HCT116 (cell line): ENCODE data around the gene EXOC6B. TPM values are rescaled to one million over a fixed set of nuclear protein-coding genes. Genes with fewer than 3 reads are reported as not detected.

Source experiments
- ATAC-seq: fragments of 200-7000 bp; cut with Tn5 transposase; 2 replicates; pipeline ENCODE4 v1.9.1; 2020; ENCODE audit warnings: mild to moderate bottlenecking, moderate library complexity
- BruUV-seq: library from RNA; stranded (reverse); fragments of 400-500 nt; replicated peaks from 2 replicates; lab custom pipeline; 2021; lab: Mats Ljungman, UMichigan
- CTCF ChIA-PET: fragments of 300-600 bp; sonication (Branson Sonifier 250); formaldehyde crosslinking; loops from one replicate; lab custom pipeline; 2021; ENCODE audit warnings: antibody characterized with exemption; lab: Charles Lee
- POLR2A ChIA-PET: fragments of 300-600, 350-600 bp; sonication (Branson Sonifier 250); formaldehyde crosslinking; loops from one replicate; lab custom pipeline; 2021; ENCODE audit warnings: antibody characterized with exemption; lab: Charles Lee
- RAD21 ChIA-PET, 2 experiments: fragments of 300-600 bp; sonication (Branson Sonifier 250); formaldehyde crosslinking; loops; one replicate each; lab custom pipeline; 2023; ENCODE audit warnings: low total read pairs in 2 of 2; ENCODE audit not compliant: uncharacterized antibody in 2 of 2, unreplicated experiment in 2 of 2, low non-redundant PET in 1 of 2; lab: Charles Lee
- DNase-seq: peaks from one replicate; pipeline ENCODE4 v3.0.0-alpha.2; 2010; ENCODE audit warnings: low read depth, low spot score
- H2AFZ ChIP-seq: fragments of 200-600 bp; shearing (Covaris generic), sonication (generic); 2 replicates; pipeline ENCODE4 v1.6.1; 2017; ENCODE audit warnings: low read depth, mixed run types, mixed read lengths, antibody characterized with exemption, low read length; ENCODE audit not compliant: poor library complexity, severe bottlenecking
- H3K27ac ChIP-seq: 2 replicates; pipeline ENCODE4 v1.5.1; 2012; ENCODE audit warnings: low read depth, low read length
- H3K27me3 ChIP-seq: fragments of 200-600 bp; sonication (generic); 2 replicates; pipeline ENCODE4 v1.6.1; 2016; ENCODE audit warnings: mixed run types, low read length, mixed read lengths; ENCODE audit not compliant: insufficient read depth
- H3K36me3 ChIP-seq, 2 experiments: fragments of 200-500 bp in 1 of 2; fragments of 200-600 bp in 1 of 2; sonication (Bioruptor generic) in 1 of 2; sonication (generic) in 1 of 2; 2 replicates each; pipeline versions ENCODE4 v1.5.1 to v1.6.1; 2014 to 2016; ENCODE audit warnings: low read length in 2 of 2, inconsistent platforms in 1 of 2, mixed read lengths in 1 of 2, mixed run types in 1 of 2; ENCODE audit not compliant: insufficient read depth in 2 of 2, control insufficient read depth in 1 of 2
- H3K4me1 ChIP-seq, 2 experiments: fragments of 200-600 bp in 1 of 2; sonication (generic) in 1 of 2; 2 replicates each; pipeline versions ENCODE4 v1.5.1 to v1.6.1; 2012 to 2017; ENCODE audit warnings: low read length in 2 of 2, inconsistent platforms in 1 of 2, mild to moderate bottlenecking in 1 of 2, mixed read lengths in 1 of 2, mixed run types in 1 of 2, moderate library complexity in 1 of 2; ENCODE audit not compliant: insufficient read depth in 2 of 2, control insufficient read depth in 1 of 2
- H3K4me2 ChIP-seq: fragments of 200-600 bp; sonication (generic); 2 replicates; pipeline ENCODE4 v1.6.1; 2017; ENCODE audit warnings: mixed run types, low read length, mixed read lengths
- H3K4me3 ChIP-seq, 2 experiments: fragments of 200-600 bp in 1 of 2; sonication (generic) in 1 of 2; replicated peaks in 1 of 2; 2 replicates each; pipeline ENCODE4 v1.5.1; 2011 to 2016; ENCODE audit warnings: low read length in 2 of 2, control low read depth in 1 of 2, low read depth in 1 of 2, mild to moderate bottlenecking in 1 of 2, mixed read lengths in 1 of 2, mixed run types in 1 of 2
- H3K79me2 ChIP-seq: fragments of 200-600 bp; sonication (generic); 2 replicates; pipeline ENCODE4 v1.6.1; 2017; ENCODE audit warnings: mild to moderate bottlenecking, mixed run types, low read length, moderate library complexity, mixed read lengths; ENCODE audit not compliant: insufficient read depth
- H3K9ac ChIP-seq: fragments of 200-600 bp; sonication (generic); 2 replicates; pipeline ENCODE4 v1.6.1; 2016; ENCODE audit warnings: low read length, mixed read lengths
- H3K9me2 ChIP-seq: fragments of 200-600 bp; sonication (generic), shearing (Covaris generic); 2 replicates; pipeline ENCODE4 v1.6.1; 2017; ENCODE audit warnings: mixed run types, mild to moderate bottlenecking, moderate library complexity; ENCODE audit not compliant: insufficient read depth
- H3K9me3 ChIP-seq, 2 experiments: fragments of 200-500 bp in 1 of 2; fragments of 200-600 bp in 1 of 2; sonication (Bioruptor generic) in 1 of 2; sonication (generic) in 1 of 2; 2 replicates each; pipeline ENCODE4 v1.6.1; 2014 to 2017; ENCODE audit warnings: low read length in 2 of 2, mixed read lengths in 2 of 2, inconsistent platforms in 1 of 2, low read depth in 1 of 2, mild to moderate bottlenecking in 1 of 2, mixed run types in 1 of 2, moderate library complexity in 1 of 2; ENCODE audit not compliant: control insufficient read depth in 1 of 2, insufficient read depth in 1 of 2
- H4K20me1 ChIP-seq: fragments of 200-600 bp; sonication (generic), shearing (Covaris generic); 2 replicates; pipeline ENCODE4 v1.6.1; 2017; ENCODE audit warnings: mixed run types, mild to moderate bottlenecking, moderate library complexity; ENCODE audit not compliant: insufficient read depth
- ATF3 ChIP-seq: IDR thresholded peaks from 2 replicates; pipeline ENCODE4 v1.6.1; 2012
- CBX3 ChIP-seq: IDR thresholded peaks from 2 replicates; pipeline ENCODE4 v1.6.1; 2012; ENCODE audit warnings: low read depth
- CEBPB ChIP-seq: IDR thresholded peaks from 2 replicates; pipeline ENCODE4 v1.6.1; 2012; ENCODE audit warnings: low read depth
- EGR1 ChIP-seq: IDR thresholded peaks from 2 replicates; pipeline ENCODE4 v1.6.1; 2012; ENCODE audit warnings: low read depth
- ELF1 ChIP-seq: IDR thresholded peaks from 2 replicates; pipeline ENCODE4 v1.6.1; 2012; ENCODE audit warnings: low read depth, borderline replicate concordance
- EZH2 ChIP-seq: fragments of 200-600 bp; sonication (generic); IDR thresholded peaks from 2 replicates; pipeline ENCODE4 v1.6.1; 2017; ENCODE audit warnings: antibody characterized with exemption, mixed run types
- EZH2phosphoT487 ChIP-seq: fragments of 200-600 bp; IDR thresholded peaks from 2 replicates; pipeline ENCODE4 v1.6.1; 2018; ENCODE audit warnings: antibody characterized with exemption, borderline replicate concordance
- FOSL1 ChIP-seq: IDR thresholded peaks from 2 replicates; pipeline ENCODE4 v1.6.1; 2012; ENCODE audit warnings: low read depth
- JUND ChIP-seq: IDR thresholded peaks from 2 replicates; pipeline ENCODE4 v1.6.1; 2012
- MAX ChIP-seq: IDR thresholded peaks from 2 replicates; pipeline ENCODE4 v1.6.1; 2012
- POLR2A ChIP-seq: IDR thresholded peaks from 2 replicates; pipeline ENCODE4 v1.7.0; 2011; ENCODE audit warnings: borderline replicate concordance; ENCODE audit not compliant: insufficient read depth, insufficient read length; ENCODE audit errors: extremely low read depth
- POLR2AphosphoS5 ChIP-seq: IDR thresholded peaks from 2 replicates; pipeline ENCODE4 v1.6.1; 2011; ENCODE audit warnings: mild to moderate bottlenecking, low read depth, low read length, moderate library complexity
- RAD21 ChIP-seq: IDR thresholded peaks from 2 replicates; pipeline ENCODE4 v1.6.1; 2012; ENCODE audit warnings: low read depth, mild to moderate bottlenecking
- REST ChIP-seq: IDR thresholded peaks from 2 replicates; pipeline ENCODE4 v1.6.1; 2012; ENCODE audit warnings: low read depth
- SIN3A ChIP-seq: IDR thresholded peaks from 2 replicates; pipeline ENCODE4 v1.6.1; 2012; ENCODE audit warnings: low read depth
- SP1 ChIP-seq: IDR thresholded peaks from 2 replicates; pipeline ENCODE4 v1.6.1; 2012; ENCODE audit warnings: low read depth
- SRF ChIP-seq: IDR thresholded peaks from 2 replicates; pipeline ENCODE4 v1.6.1; 2012; ENCODE audit warnings: low read depth
- ZBTB33 ChIP-seq: IDR thresholded peaks from 2 replicates; pipeline ENCODE4 v1.6.1; 2011; ENCODE audit warnings: mild to moderate bottlenecking, low read length, moderate library complexity; ENCODE audit not compliant: insufficient replicate concordance; ENCODE audit errors: extremely low read depth
- ZFX ChIP-seq: fragments of 450-650 bp; IDR thresholded peaks from 2 replicates; pipeline ENCODE4 v1.6.1; 2017
- ZNF274 ChIP-seq: fragments of 200-500 bp; sonication (Bioruptor generic); IDR thresholded peaks from 2 replicates; pipeline ENCODE4 v1.6.1; 2014; ENCODE audit warnings: mild to moderate bottlenecking, low read depth, low read length, inconsistent platforms
- intact Hi-C: fragments of 100-400 bp; cut with micrococcal nuclease; formaldehyde crosslinking; loops from 2 replicates; pipeline ENCODE4 v1.10.0; 2022
- total RNA-seq: library from RNA; stranded (reverse); gene quantifications from one replicate; pipeline ENCODE4 v1.2.1, GENCODE V29; 2021; ENCODE audit not compliant: unreplicated experiment

Gene EXOC6B
- total RNA-seq, 1 experiment from 2014 or later = 25.4 TPM

- Histone ChIP-seq H3K36me3 (no peaks in the 10 kb centered on the region), H3K9me3 (no peaks in the 10 kb centered on the region), H3K4me1 (no peaks in the 10 kb centered on the region), H3K9ac (no peak overlapping the region), H2AFZ (no peak overlapping the region), H3K9me2 (no peaks in the 10 kb centered on the region), H3K27ac (no peak overlapping the region), H3K27me3 (no peaks in the 10 kb centered on the region), H3K4me2 (no peak overlapping the region), H3K4me3 (no peak overlapping the region), H3K79me2 (no peaks in the 10 kb centered on the region), H4K20me1 (no peaks in the 10 kb centered on the region)
- POLR2A ChIA-PET = no interaction called here
- no peak for ATAC-seq
- RAD21 ChIA-PET = no interaction called here
- intact Hi-C loops = no loop called here
- TF ChIP-seq ZBTB33 (no peak), POLR2A (no peak), JUND (no peak), RAD21 (no peak), ZNF274 (no peak), EZH2phosphoT487 (no peak), SIN3A (no peak), FOSL1 (no peak), ELF1 (no peak), EGR1 (no peak), REST (no peak), POLR2AphosphoS5 (no peak), EZH2 (no peak), SP1 (no peak), SRF (no peak), ATF3 (no peak), MAX (no peak), ZFX (no peak), CEBPB (no peak), CBX3 (no peak)
- CTCF ChIA-PET = no interaction called here
- no peak for DNase-seq
- BruUV-seq = no TSS peak
Observed at GRCh38 chr2:72271276-72271614, 554.6 kb downstream of the EXOC6B start.
